NCI-H510A treated with DMSO at 0.1 percent for 48 hours (cell line): ENCODE measurements around the gene SLC6A5.

ENCODE experiments used
- DNase-seq: peaks from one replicate; lab custom pipeline; 2025; lab: John Stamatoyannopoulos, UW

The SLC6A5 gene

DNA sequence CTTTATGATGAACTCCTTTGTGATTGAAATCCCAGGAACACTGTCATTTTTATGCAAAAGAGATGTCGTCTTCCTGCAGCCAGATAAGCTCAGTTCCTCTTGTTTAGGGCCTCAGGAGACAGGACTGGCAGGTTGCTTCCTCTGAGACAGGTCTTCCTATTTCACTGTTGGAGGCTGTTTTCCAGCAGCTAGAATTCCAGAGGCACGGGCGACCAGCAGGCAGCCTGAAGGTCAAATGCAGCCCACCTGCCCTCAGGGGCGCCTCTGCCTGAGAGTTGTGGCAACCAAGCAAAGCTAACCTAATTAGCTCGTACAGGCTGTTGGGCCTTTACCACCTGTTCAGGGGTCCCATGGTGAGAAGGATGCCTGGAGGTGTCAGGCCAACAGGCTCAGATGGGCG lies 22.3 kb downstream of the SLC6A5 start:
- no peak for DNase-seq

DNA sequence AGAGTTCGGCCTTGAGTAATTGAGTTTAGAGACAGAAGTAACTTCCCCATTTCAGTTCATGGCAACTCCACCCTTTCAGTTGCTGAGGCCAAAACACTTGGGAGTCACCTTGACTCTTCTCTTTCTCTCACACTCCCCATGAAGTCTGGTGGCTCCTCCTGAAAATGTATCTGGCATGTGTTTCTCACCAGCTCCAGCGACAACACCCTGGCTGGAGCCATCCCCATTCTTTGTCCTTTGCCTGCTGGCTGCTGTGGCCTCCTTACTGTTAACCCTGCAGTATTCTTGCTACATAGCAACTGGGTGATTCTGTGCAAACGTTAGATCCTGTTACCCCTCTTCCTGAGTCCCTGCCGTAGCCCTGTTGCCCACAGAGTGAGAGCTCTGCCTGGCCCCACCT lies 23.8 kb downstream of the SLC6A5 start:
- DNase-seq, result no peak

DNA sequence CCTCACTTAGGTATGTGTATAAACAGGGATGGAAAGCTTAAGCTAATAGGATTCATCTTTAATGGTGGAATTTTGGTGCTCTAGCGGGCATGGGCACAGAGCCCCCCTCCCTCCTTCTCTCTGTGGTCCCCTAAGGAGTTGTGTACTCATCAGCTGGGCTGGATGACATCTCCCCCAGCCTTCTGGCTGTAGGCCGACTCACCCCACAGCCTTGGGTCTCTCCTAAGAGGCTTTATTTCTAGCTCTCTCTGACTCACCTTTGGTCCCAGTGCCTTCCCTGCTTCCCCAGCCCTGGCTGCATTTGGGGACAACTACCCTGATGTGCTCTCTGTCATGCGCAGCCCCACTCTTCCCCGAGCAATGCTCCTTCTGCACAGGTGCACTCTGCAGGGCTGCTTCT lies 26.9 kb downstream of the SLC6A5 start:
- DNase-seq, result no peak

DNA sequence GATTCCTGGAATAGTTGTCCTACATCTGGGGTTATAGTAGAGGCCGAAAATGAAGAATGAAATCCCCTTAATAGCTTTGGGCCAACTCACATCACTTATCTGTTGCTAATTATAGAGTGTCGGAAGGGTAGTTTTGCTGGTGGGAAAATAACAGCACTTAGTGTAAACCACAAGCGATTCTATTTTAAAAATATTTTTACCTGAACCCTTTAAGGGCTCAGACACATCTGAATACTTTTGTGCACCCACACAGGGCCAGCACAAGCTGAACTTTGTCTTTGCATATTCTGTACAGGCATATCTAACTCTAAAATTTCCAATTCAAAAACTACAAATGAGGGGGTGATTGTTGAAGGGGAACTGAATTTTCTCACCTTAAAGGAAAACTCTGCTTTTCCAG lies 27.6 kb downstream of the SLC6A5 start:
- DNase-seq, result no peak

DNA sequence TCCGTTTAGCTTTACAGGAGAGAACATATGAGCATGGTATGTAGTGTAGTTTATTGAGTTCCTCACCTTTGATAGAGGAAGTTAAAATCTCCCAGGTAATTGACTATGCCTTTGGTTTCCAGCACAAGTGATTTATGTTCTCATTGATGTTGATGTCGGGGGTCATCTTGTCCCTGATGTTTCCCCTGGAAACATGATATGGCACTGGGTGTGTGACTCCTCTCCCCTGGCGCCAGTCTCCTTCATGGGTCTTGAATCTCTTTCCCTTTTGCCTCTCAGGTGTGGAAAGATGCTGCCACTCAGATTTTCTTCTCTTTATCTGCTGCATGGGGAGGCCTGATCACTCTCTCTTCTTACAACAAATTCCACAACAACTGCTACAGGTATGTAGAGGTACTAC lies 28.3 kb downstream of the SLC6A5 start:
- no peak for DNase-seq

DNA sequence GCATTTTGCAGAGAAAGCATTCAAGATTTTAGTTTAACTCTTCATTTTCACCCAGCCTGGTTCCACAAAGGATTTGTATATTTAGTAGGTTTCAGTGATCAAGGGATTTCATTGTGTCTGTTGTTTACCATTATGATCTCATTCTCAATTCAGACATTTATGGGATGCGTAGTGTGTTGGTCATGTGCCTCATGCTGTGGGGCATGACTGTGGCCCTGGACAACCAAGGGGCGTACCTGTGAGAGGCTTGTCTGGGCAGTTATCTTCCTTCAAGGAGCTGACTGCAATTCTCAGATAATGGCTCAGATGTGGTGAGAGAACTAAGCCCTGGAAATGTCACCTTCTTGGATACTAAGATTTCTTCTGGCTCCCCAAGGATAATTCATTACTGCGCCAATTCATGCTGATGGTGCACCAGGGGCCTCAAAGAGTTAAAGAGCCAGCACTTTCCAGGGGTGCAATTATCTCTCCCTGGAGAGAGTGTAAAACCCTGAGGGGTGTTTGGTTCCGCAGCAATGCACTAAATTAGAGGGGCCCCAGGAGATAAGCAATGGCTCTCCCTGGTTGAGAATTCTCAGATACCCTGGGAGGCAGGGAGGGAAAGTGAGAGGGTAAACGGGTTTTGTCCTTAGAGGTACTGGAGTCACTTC lies 32.2 kb downstream of the SLC6A5 start:
- no peak for DNase-seq

DNA sequence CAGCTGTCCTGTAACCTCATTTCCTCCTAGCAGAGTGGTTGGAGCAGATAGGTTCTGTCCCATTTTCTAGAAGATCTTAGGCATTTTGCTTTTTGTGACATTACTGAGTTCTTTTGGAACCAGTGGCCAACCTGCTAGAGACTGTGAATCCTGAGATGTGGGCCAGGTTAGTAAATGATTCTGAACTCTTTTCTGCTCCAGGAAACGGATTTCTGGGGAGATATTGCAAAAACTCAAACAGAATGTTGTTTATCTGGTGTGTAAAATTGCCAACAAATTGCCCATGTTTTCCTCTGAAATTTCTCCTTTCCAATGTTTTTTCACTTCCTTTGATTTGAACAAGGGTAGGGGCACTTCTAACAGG lies 32.7 kb downstream of the SLC6A5 start:
- no peak for DNase-seq

DNA sequence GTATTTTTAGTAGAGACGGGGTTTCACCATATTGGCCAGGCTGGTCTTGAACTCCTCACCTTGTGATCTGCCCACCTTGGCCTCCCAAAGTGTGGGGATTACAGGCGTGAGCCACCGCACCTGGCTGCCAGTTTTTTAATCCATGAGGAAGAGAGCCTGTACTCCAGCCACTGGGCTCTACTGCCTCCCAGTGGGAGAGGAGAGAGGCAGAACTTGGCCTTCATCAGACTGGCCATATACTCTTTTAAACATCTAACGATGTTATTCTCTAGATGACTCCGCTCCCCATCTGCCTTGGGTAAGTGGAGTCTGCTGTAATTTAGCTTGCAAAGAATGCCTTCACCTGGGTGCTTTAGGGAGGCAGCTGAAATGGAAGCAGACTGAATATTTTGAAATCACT lies 34.6 kb downstream of the SLC6A5 start:
- DNase-seq, result no peak

DNA sequence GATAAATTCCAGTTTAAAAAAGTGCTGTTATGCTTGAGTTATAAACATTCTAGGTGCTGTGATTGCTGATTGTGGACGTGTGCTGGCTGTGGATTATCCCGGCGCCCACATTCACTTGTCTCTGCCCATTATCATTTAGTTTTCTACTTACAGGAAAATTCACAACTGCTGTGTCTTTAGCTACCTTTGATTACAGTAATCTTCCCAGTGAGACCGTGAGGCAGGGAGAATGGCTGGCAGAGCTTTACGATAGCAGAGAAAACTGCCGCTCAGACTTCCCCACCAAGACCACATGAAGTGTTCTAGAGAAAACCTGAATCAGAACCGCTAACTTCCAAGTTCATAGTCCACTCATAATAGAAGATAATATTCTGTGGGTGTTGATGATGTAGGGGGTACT lies 35.4 kb downstream of the SLC6A5 start:
- DNase-seq, result no peak

DNA sequence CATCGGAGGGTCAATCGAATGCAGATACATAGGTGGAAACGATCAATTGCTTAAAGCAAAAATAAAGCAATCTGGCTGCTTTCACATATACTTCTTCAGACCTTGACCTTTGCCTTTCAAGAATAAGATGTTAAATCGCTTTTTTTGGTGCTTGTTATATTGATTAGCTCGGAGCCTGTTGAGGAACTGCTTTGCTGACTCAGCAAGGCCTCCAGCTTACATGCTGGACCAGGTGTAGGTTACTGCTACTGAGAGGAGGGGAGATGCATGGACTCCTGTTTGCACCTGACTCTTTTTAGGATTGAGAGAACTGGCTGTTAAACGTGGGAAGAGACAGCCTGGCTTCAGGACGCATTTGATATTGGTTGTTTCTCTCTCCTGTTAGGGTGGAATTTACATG lies 38.7 kb downstream of the SLC6A5 start:
- DNase-seq, result no peak

DNA sequence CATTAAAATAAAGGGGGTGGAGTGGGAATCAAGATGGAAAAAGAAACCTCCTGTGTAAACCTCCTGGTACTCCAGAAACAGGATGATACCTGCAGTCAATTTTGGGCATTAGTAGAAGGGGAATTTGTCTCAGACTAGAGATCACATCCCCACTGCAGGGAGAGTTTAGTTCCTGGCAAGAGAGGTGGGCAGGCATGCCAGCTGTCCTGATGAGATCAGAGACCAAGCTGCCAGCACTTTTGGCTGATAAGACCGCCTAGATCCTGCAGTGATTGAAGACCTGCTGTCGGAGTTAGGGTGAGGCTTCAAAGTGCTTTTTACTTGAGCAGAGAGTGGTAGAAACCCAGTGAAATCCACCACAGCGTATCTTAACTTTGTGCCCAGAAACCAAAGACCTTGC lies 40.3 kb downstream of the SLC6A5 start:
- no peak for DNase-seq

DNA sequence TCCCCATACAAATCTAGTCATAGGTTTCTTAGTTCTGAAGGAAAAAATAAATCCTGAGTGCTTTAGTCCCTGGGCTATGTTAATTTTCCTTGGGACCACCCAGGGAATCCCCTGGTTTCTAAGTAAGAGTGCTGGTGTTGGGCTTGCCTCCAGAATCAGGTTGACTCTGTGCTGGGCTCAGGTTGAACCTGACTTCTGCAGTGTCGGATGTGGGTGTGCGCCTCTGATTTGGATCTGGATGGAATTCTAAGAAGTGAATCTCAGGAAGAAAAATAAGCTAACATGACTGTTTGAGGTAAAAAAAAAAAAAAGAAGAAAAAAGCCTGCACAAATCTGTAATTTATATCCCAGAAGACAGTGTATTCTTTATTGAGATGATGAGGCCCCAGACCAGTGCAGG lies 41.0 kb downstream of the SLC6A5 start:
- no peak for DNase-seq

DNA sequence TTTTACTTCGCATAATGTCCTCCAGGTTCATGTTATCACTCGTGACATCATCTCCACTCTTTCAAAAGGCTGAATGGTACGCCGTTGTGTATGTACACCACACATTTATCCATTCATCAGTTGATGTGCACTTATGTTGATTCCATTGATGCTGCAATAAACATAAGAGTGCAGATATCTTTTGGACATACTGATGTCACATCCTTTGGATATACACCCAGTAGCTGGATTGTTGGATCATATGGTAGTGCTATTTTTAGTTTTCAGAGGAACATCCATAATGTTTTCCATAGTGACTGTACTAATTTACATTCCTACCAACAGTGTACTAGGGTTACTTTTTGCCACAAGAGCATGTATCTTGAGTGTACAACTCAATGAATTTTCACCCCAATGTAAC lies 45.0 kb downstream of the SLC6A5 start:
- DNase-seq, result no peak

DNA sequence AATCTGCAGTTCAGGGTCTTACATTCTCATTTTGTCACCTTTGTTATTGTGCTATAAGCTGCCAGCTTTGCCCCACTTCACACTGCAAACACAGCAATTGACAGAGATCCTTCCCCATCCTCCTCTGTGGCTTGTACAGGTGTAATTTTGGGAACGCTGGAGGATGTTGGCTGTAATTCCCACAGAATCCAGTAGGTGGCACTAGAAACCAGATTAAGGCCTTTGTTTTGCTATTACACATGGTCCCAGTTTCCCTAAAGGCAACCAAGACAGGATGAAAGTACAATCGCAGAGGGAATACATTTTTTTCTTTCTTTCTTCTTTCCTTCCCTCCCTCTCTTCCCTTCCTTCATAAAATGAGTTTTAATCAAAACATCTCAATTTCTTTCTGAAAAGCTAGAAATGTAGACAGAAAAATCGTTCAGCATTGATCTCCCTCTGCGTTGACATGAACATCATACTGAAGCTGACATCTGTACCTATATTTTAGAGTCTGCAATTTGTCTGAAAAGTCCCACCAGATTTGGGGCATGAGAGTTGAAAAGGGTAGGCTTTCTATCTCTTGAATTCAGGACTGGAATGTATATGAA lies 48.7 kb downstream of the SLC6A5 start:
- DNase-seq, result peak; percentile 65

DNA sequence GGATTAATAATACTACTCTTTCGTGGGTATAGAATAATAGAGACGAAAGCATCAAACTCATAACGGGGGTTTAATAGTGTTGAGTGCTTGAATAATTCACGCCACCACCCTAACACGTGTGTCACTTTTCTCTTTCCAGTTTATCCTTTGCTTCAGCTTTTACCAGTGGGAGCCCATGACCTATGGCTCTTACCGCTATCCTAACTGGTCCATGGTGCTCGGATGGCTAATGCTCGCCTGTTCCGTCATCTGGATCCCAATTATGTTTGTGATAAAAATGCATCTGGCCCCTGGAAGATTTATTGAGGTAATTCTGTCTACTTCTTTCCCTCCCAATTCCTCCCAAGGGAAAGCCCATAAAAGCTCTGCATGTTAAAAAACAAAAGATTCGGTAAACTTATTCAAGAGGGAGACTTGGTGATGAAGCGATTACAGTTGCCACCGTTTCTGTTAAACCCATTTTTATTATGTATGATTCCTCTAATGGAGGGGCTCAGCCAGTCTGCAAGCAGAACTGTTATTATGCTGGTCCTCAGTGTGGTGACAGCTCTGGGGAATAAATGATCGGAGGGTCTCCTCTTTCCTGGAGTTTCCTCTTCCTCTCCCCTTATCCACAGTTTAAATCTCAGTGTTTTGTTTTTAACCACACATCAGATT lies 52.9 kb downstream of the SLC6A5 start:
- DNase-seq, result no peak

DNA sequence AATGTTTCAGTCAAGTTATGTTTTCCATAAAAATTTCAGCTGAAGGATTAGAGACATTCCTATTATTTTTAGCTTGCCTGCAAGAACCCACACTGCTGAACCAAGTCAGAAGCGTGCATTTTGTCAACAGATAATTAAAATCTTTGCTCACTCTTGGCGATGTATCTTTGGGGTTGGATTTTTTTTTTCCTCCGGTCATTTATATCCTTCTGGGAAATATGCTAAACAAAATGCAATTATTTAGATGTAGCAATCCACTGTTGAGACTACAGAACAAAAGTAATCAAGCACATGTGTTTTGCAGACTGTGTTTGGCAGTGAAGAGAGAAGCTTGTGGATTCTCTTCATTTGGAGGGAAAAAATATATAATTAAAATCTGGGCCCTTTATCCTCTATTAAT lies 54.6 kb downstream of the SLC6A5 start:
- DNase-seq, result no peak

DNA sequence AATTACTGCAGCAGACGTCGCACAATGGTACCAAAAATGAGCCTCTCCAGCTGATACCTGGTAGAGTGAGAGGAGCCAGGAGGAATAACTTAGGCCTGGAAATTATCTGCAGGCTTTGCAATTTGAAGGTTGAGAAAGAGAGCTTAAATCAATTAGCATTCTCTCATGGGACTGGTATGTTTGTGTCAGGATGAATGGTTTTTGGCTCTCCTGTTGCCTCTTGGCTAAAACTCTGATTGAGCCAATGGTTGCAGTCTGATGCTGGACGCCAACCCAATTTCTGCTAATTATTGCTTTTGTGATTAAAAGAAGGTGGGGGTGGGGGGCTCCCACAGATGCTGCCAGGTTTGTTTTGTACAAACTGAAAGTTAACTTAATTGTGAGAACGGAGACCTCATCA lies 57.5 kb downstream of the SLC6A5 start:
- no peak for DNase-seq

DNA sequence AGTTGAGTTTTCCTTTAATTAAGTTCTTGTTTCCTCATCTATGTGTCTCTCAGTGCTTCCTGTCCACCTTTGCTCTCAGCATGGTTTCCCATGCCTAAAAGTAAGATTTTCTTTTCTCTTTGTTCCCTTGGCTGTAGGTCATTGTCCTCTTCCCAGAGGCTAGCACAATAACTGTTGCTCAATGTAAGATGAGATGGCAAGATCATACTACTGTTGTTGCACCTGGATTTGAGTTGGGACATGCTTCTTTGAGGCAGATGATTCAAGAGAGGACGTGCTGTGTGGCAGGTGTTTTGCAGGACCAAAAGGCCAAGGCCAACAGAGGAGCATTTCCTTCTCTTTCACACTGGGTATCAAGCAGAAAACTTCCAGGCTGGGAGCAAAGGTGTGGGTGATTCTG lies 58.7 kb downstream of the SLC6A5 start:
- DNase-seq, result peak; percentile 82

DNA sequence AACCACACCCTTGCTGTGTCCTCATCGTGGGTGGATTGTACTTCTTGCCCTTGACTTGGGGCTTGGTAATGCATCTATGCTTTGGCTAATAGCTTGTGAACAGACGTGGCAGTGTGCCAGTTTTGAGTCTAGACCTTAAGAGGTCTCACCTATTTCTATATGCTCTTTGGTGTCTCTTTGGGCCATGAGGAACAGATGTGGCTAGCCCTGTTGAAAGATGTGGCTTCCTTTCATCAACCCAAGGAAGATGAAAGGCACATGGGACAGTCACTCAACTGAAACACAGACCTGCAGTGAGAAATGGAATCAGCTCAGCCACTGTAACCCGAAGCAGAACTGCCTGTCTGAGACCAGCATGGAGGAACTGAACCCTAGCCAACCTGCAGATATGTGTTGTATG lies 62.0 kb downstream of the SLC6A5 start:
- no peak for DNase-seq

DNA sequence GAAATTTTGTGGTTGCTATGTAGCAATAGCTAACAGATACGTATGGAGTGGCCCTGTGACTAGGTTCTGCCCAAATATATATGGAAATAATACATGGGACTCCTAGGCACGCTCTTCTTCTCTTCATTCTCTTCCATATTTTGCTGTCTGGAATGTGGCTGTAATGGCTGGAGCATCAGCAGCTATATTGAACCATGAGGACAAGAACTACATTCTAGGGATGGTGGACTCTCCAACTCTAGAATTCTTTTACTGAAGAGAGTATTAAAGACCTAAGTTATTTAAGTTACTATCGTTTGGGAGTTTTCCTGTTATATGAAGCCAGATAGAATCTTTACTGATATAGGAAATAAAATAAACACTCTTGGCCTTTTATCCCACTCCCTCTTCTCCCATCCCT lies 62.4 kb downstream of the SLC6A5 start:
- no peak for DNase-seq

DNA sequence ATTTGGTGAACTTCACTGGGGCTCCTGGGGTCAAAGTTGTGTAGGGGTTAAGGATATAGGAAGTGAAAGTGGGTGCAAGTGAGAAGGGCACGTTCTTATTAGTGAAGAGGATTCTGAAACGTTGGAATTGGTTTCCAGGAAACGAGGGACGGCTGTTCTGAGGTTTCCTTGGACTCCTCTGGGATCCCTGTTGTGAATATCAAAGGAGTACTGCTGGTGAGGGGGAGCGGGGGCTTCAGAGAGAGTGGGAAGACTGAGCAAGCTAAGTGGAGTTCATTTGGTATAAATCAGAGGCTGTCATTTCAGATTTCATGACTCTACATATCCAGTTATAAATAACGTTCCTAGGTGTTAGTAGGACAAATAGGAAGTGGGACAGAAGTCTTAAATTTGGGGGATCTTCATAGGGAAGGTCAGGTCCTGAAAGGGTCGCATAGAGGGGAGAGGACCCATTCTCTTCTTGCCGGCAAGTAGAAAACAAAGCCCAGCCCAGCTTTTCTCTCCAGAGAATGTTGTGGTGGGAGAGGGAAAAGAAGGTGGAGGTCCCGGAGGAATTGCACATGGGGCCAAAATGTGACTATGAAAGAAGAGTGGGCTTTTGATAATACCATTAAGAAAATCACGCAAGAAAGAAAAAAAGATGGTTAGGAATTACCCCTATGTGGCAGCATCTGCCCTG lies 68.9 kb downstream of the SLC6A5 start:
- no peak for DNase-seq

DNA sequence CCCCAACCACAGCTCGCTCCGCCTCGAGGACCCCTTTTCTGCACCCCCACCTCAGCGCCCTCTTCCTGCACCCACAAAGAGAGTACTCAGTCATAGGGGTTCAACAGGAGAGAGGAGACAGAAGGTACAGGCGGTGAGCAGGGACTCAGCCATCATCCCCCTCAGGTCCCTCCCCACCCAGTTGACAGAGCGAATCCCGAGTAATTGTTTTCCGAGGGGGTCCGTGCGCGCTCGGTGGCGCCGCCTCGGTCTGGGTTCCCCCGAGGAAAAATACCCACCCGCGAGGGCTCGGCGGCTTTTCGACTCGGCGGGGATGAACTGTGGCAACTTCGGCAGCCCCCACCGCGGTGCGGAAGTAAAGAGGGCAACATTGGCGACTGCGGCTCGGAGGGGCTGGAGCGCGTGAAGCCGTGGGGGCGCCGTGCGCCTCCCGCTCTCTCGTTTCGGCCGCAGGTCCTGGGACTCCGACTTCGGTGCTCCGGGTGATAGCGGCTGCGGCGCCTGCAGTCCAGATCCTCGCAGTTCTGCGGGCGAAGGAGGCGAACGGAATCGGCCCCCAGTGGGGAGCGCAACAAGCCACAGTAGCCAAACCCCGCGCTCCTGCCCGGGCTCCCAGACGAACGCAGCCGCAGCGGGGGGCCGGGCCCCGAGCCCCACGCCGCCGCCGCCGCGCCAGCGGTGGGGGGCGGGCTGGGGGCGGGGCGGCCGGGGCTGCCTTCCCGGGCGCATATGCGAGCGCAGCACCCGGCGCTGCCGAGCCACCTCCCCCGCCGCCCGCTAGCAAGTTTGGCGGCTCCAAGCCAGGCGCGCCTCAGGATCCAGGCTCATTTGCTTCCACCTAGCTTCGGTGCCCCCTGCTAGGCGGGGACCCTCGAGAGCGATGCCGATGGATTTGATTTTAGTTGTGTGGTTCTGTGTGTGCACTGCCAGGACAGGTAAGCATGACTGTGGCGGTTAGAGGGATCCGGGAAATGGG lies 69.7 kb downstream of the SLC6A5 start, which contains the start of gene NELL1:
Gene NELL1 (plus strand): TSS at position 743 of the 976 bp plus-strand sequence.
- peak; percentile 14 for DNase-seq
